ENCODE results near the gene SLC8A1.

The SLC8A1 gene

DNA sequence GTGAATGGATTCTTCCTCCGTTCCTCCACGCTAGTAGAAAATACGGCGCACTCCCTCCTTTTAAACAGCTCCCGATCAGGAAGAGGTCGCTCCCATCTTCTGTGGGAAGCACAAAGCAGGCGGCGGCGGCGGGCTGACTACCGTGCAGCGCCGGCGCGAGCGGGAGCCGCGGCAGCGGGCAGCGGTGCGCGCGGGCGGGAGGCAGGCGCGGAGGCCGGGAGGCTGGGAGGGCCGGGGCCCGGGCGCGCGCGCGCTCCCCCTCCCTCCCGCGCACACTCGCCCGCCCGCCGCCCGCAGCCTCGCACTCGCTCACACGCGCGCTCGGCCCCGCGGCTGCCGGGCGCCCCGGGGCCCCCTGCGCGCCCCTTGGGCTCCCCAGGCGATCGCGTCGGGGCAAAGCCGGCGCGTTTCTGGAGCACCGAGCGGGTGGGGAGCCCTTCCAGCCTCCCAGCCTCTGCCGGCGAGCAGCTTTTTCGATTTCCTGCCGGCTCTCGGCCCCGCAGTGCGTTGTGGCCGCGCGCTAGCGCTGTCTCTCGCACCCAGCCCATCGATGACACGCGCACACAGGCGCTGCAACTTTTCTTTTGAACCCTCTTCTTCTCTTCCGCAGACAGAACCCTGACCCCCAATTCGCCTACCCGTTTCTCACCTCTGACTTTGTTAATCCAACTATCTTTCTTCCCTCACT is at the start of gene SLC8A1:
TSS of gene SLC8A1 (minus strand) at position 173 of the 688 bp plus-strand sequence.
- peak in 1 of 2 experiments; percentile 24 for DNase-seq

DNA sequence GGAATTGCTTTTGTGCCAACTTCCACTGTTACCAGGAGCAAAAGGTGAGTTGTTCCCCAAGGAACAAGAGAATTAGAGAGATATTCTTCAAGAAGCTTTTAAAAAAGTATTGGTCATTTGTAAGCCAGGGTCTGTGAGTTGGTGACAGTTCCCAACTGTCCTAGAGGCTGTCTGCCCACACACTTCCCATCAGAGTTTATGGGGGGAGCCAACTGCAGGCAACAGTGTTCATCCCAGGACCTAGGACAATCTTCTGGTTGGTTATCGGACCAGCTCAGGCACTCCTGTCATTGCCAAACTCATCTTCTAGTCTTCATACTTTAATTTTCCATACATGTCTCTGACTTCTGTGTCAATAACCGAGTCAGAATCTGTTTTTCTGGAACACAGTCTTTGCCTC is 47.5 kb upstream of the SLC8A1 start:
- DNase-seq, result no peak

DNA sequence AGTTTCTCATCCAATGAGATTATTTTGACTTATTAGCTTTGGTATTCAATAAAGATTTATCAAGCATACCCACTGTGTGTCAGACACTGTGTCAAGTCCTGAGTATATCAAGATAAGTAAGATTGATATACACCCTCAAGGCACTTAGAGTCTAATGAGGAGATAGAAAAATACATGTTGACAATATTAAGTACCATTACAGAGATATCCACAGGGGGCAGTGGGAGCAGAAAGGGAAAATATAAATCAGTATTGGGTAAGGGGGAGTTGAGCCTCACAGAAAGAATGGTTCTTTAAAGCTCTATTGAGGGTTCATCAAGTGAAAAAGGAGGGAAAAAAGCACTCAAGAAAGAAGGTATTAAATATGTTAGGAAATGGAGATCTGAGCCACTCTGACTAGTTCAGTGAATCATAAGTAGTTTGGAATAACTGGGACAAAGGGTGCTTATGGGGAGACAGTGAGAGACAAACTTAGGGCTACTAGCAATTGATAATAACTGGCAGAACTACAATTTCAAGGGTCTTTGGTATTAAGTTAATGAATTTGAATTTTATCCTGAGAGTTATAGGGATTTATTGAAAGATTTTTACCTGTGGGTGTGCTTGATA is 45.5 kb upstream of the SLC8A1 start:
- DNase-seq, result no peak

DNA sequence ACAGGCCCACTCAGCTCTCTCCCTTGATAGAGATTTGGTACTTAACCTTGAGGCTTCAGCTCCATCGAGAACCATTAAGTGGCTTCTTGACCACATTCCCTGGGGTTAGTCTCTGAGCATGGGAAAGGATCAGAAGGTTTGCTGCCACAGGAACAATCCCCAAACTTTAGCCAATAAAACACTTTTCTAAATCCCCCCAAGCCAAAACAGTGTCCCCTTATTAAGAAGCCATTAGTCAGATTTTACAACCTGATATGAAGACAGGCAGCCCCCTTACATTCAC is 37.7 kb upstream of the SLC8A1 start:
- DNase-seq, result no peak

DNA sequence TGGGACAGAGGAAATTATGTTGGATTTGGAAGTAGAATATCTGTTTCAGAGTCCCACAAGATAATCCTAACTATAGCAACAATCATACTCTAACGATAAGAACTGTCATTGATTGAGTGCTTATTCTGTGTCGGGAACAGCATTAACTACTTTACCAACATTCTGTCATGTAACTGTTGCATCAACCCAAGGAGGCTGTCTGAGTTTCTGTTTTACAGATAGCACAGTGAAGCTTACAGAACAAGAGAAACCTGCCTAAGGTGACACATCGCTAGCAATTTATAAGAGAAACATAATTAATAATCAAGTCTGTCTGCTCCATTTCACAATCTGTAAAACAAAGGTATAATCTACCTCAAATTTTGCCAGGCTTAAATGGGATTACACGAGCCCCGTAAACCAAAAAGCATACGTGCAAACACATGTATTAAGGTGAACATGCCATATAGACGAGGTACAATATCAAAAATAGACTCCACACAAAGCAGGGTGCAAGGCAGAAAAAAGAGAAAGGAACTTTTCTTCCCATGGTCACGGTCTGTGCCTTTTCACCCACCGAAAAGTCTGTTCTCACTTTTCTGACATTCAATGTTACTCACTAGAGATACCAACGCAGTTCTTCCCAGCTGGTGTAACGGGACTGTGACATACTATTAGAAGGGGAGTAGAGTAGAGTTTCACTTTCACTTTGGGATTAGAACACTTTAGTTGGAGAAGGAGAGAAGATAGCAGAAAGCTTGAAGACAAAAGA is 37.2 kb upstream of the SLC8A1 start:
- no peak for DNase-seq

DNA sequence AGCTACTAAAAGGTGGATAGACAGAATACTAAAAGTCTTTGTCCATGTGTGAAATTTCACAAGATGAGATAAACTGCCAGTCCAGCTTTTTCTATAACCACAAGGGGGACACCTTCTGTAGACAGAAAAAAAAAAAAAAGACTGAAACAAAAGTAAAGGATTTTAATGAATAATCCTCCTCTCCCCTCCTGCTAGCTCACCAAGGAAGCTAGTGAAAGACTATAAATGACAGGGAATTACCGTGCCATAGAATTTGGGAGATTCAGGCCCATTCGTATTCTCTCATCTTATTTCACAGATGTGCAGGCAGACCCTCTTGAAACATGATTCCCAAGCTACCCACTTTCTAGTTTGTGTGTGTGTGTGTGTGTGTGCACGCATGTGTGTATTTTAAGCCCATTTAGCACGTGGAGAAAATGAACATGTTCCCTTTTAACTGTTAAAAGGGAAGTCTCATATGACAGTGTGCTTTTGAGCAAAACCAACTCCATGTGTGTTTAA is 36.3 kb upstream of the SLC8A1 start:
- DNase-seq, result peak in 1 of 2 experiments; percentile 40

DNA sequence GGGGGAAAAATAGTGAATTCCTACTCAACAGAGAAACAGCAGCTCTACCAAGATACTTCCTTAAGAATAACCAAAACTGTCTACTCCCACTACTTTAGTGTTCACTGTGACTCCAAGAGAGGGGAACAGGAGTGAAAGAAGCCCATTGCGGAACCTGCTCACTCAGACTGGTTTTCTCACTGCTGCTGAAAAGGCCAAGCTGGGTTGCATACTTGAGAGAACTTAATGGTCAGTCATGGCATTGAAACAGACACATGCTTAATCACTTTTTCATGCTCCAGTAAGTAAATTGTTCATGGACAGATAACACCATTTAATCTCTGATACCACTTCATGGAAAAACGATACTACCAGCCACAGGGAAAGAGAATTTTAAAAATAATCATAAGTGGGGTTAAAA is 35.7 kb upstream of the SLC8A1 start:
- no peak for DNase-seq

DNA sequence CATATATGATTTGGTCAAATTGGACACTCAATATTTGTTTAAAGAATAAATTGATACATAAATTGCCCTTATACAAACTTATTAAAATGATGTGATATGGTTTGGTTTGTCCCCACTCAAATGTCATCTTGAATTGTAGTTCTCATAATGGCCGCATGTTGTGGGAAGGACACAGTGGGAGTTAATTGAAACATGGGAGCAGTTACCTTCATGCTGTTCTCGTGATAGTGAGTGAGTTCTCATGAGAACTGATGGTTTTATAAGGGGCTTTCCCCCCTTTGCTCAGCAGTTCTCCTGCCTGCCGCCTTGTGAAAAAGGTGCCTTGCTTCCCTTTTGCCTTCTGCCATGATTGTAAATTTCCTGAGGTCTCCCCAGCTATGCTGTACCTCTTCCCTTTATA is 34.0 kb upstream of the SLC8A1 start:
- DNase-seq, result no peak

DNA sequence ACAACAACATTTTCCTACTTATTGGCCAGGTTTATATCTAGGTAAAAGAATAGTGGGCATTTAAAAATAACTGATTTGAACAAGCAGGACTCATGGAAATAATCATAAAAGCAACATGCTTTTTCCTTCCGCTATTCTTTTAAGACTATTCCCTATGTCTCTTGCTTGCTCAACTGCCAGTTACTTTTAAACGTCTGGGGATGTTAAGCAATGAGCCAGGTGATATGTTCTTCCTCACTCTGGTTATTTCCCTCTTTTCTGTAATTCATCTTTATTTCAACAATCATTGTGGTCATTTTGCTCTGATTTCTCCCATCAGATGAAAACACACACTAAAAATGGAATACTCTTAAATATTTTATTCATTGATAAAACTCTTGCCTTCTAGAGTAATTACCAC is 33.4 kb upstream of the SLC8A1 start:
- DNase-seq, result no peak

DNA sequence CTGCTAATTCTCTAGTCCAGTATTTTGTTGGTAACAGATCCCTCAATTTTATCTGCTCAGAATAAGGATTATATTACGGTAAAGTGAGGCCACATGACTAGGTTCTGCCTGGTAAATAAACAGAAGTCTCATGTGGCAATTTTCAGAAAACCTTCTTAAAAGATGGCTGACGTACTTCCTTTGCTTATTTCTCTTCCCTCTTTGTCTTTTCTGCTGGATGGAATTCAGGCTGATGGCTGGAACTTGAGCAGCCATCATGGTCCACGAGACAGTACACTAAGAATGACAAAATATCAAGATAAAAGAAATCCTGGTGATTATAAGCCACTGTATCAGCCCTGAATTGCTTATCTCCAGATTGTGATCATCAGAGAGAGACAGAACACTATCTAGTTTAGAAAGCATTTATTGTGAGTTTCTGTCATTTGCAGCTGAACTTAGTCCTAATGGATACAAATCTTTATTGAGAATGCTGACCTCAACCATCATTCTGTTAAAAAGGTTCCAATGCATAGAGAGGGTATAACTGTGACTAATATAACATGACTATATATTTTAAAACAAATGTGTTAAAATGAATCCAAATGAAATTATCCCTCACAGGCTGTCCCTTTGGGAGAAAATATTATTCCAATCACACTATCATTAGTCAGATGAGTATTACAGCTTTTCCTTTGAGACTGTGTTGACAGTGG is 31.8 kb upstream of the SLC8A1 start:
- no peak for DNase-seq

DNA sequence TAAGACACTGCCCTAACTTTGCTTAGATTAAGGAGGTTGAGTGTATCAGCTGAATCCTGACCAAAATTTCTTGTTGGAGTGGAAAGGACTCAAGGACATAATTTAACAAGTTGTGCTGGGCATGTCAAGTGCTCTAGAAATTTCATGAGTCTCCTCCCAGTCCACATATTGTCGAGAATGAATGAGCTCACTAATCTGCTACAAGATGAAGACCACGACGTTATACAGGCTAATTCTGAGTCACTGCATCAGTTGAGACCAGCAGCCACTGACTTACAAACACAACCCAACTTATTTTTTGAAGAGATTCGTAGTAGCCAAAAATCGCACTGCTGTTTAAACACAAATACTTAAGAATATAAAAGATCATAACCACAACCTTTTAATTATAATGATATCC is 28.7 kb upstream of the SLC8A1 start:
- no peak for DNase-seq

DNA sequence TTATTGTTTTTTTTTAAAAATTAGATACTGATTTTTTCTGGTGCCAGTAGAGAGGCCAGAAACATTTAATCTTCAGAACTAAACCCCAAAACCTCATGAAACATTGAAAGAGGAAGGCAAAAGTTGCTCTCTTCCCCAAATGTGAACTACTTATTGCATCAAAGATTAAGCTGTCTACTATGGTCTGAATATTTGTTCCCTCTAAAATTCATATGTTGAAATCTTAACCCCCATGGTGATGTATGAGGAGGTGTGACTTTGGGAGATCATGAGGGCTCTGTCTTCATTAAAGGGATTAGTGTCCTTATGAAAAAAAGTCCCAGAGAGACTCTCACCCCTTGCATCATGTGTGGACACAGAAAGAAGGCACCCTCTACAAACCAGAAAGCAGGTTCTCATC is 28.2 kb upstream of the SLC8A1 start:
- no peak for DNase-seq

DNA sequence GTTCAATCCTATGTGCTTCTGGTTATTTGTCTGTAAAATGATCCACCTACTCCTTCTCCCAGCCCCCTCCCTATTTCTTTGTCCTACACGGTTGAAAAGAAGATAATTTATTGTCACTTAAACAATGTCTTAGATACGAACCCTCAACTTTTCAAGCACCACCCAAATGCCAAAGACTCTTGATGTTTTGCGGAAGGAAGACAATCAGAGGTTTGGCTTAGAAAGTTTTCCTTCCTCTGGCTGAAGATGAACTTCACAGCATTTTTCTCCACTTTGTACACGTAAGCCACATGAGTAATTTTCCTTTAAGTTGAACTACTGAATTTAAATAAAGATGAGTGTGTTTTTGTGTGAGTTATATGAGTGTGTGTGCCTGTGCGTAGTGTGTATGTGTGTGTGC is 25.5 kb upstream of the SLC8A1 start:
- DNase-seq, result no peak

DNA sequence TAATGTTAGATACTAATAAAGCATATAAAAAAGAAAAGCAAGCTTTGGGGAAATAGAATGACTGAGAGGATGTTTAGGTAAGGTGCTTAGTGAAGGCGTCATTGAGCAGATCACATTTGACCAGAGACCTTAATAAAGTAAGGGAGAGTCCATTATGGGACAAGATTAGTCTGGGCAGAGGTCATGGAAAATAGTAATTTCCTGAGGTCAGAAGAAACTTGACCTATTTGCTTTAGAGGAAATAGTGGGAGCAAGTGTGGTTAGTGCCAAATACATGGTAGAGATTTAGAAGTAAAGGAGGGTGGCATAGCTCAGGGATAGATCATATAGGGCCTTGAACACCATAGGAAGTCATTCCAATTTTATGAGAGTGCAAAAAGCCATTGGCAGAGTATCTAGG is 24.5 kb upstream of the SLC8A1 start:
- DNase-seq, result no peak

DNA sequence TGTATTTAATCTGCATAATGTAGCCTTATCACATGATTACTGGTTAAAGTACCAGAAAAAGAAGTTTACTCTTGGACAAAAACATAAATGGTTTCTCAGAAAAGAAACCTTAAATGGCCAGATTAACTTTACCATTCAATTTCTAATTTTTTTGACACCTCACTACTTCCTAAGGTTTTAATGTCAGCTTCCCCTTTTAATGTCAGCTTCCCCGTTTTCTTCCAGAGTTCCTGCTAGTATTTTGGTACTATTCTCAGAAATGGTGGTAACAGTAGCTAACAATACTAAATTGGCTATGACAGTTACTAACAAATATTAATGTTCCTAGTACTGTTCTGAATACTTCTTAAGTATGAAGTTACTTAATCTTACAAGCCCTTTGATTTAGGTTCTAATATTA is 22.4 kb upstream of the SLC8A1 start:
- no peak for DNase-seq

DNA sequence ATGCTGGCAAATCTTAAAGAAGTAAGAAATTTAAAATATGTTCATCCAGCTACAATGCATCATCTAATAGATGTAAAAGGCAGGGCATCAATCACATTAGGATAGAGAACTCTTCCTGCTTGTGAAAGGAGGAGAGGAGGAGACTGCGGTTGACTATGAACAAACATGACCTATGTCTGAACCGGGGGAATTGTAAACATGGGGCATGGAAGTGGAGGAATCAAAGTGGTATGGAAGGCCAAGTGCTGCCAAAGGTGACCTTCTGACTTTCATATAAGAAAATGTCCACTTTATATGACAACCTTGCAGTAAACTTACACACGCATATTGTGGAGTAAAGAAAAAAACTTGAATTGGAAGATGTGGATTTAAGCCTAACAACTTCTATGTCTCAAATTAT is 20.0 kb upstream of the SLC8A1 start:
- DNase-seq, result no peak

DNA sequence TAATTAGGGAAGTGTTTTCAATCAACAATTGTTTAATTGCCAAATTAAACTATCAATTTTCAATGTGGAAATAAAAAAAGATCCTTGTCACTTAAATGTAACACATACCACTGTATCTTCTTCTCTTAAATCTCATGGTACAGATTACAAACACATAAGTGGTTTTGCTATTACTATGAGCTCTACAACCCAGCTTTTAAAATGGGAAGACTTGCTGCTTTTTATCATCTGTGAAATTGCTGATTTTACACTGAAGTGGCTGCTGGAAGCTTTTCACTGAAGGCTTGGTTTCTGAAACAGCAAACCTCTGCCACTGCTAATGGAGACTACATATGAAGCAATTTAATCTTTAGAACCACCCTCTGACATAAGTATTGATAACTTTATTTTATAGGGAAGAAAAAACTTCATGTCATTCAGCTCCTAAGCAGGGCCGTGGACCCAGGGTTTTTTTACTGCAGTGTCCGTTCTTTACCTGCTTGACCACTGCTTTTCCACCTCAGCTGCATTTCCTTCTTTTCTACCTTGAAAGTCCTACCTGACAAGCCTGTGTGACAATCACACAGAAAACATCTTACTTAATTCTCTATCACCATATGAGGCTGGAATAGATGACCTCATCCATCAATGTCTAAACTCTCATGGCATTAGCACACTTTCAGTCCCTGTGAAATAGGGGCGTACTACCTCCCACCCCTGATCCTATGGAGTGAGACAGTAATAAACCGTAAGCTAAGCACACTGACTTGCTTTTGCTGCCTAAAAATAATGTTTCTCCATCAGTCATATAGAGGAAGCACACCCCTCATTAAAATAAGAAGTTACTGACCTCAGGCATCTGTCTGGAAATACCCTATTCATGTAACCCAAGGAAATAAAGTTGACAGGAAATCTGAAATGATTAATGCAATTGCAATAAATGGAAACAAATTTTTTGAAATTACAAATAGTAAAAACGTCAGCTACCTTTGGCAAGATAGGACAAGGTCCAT is 19.2 kb upstream of the SLC8A1 start:
- no peak for DNase-seq

DNA sequence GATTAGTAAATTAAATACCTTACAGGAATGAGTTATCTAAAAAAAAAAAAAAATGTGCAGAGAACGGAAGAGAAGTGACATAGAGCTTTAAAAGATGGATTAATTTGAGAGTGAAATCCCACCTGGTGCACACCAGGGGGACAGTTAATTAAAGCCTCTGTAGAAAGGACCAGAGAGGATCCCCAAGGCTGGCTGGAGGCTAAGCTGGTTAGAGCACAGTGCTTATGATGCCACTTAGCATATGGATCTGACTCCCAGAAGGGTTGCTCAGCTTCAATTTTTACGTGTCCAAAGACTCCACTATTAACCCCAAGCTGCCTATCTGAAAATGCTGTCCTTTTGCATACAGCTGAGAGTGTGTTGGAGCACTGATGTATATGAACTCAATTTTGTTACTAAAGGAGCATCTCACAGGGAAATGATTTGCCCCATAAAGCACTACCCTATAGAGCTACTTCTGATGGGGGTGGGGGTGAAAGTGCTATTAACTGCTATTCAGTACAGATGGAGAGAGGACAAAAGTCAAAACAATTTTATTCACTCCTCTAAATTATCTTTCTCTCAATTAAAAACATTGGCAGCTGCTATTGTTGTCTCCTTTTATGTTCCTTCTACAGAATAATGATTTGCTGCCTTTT is 15.2 kb upstream of the SLC8A1 start:
- DNase-seq, result no peak

DNA sequence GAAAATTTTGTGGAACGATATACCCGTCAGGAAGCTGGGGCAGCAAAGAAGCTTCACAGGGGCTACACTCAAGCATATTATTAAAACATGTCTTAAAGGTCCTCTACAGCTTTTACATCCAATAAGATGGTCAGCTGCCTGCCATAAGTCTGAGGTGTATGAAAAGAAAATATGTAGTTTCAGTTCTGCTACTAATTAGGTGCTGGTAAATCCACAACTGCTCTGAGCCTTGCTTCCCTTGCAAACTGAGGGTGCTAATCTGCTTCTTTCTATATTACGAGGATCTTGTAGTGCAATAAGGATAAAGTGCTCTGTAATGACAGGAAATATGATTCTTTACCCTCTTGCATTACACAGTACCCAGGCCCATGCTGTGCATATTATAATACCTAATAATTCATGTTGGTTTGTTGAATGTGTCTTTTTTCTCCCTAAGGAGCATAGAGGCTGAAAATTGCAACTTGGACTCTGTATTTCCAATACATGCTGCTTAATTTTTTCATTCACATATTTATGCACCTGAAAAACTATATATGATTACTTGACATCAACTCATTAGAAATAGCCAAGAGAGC is 14.5 kb upstream of the SLC8A1 start:
- no peak for DNase-seq

DNA sequence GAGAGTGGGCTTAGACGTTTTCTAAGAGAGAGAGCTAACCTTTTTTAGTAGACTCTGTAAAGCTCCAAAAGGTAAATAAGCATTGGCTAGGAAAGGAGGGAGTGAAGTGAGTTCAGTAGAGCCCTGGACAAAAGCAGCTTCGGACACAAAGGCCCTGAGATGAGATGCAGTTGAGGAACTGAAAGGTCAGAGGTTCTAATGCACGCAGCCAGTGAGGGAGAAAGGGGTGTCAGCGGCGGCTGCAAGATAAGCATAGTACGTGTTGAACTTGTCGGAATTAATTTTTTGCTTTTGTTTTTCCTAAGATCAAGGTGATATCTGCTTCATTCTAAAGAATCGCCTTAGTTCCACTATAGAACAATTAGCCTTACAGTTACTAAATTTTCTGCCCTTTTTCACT is 11.2 kb upstream of the SLC8A1 start:
- DNase-seq, result no peak

DNA sequence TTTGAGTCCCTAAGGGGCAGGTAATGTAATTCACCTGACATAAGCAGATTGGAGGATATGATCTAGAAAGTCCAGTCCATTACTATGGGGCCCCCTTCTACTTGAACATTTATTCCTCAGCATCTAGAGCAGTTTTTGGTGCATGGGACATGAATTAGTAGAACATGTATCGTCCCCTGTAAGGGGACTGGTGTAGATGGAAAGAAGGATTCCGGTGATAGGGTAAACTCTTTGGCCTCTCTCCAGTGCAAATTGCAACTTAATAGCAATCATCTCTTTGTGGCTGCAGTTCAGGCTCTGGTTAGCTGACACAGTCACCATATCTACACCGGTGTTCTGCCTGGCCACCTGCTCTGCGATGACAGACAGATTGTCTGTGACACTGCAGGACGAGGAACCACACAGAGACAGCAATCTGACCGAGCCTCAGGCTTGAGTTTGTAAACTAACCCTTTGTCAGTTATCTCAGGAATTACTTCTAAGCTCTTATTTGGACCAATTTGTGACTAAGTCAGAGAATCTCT is 6.4 kb upstream of the SLC8A1 start:
- no peak for DNase-seq

Measured in SW 1271 (cell line).